ENCODE measurements around the gene CEP131.

GRCh38 chr17:81256616-81257015, 33.9 kb upstream of the CEP131 start:
- TF ChIP-seq CTCF (IDR thresholded peaks at IDR 0.05) = no peak
- no peak for TF ChIP-seq POLR2A (IDR thresholded peaks at IDR 0.05)

Measured in body of pancreas (tissue), 4 donors.